Measurements from ENCODE around the gene MYO1D. TPM values are rescaled to one million over a fixed set of nuclear protein-coding genes. Genes with fewer than 3 reads are reported as not detected.

MYO1D gene
- total and polyA plus RNA-seq, 5 donors from 2014 or later = 1.5 to 8.2 (median 2.7) TPM

- peaks cover 4% of the 10 kb centered on the region for H3K36me3 Mint-ChIP-seq
- peaks cover 0 to 1% (median 0%) of the 10 kb centered on the region in 7 donors for H3K9me3 Mint-ChIP-seq
- no peaks in the 10 kb centered on the region for H3K36me3 ChIP-seq (ENCODE audit: control insufficient read depth, insufficient read depth, low read length)
- H3K27ac Mint-ChIP-seq = no peak overlapping the region
- H3K27ac ChIP-seq (ENCODE audit: insufficient read depth, low read length, poor library complexity, severe bottlenecking) = no peak overlapping the region
- no peaks in the 10 kb centered on the region for H3K27me3 ChIP-seq (ENCODE audit: control insufficient read depth, insufficient read depth, low read length)
- H3K9me3 ChIP-seq (ENCODE audit: control insufficient read depth in 2 of 2, low read length in 2 of 2) = no peaks in the 10 kb centered on the region
- H3K4me3 Mint-ChIP-seq = no peak overlapping the region
- H3K27me3 Mint-ChIP-seq = peaks cover 2% of the 10 kb centered on the region
- ATAC-seq (ENCODE audit: low read depth in 2 of 2) (no peak), DNase-seq (no peak)
- no peaks in the 10 kb centered on the region for H3K4me1 ChIP-seq (ENCODE audit: control insufficient read depth, insufficient read depth, low read length, poor library complexity, severe bottlenecking)
- H3K4me3 ChIP-seq (ENCODE audit: low read depth, low read length) = no peak overlapping the region
- peaks cover 0 to 4% (median 3%) of the 10 kb centered on the region in 4 donors for H3K4me1 Mint-ChIP-seq
Measured at GRCh38 chr17:32567511-32567910, 309.4 kb downstream of the MYO1D start.

DNA sequence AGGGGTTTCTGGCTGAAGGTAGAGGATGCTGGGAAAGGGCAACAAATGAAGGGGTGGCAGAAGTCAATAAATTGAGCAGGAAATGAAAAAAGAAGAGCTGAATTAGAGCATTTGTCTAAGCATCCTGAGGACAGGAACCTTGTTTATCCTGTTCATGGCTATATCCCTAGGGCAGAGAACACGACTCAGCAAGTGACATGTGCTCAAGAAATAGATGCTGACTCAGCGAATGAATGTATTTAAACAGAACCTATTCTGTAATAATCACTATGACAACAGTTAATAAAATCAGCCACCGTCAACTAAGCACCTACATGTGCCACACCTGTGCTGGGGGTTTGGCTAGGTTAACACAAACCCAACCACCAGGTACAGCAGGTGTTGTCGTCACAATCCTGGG, 309.8 kb downstream of the MYO1D start:
- DNase-seq = no peak
- no peak overlapping the region for H3K27ac ChIP-seq (ENCODE audit: insufficient read depth, low read length, poor library complexity, severe bottlenecking)
- H3K27me3 ChIP-seq (ENCODE audit: control insufficient read depth, insufficient read depth, low read length) = no peaks in the 10 kb centered on the region
- H3K4me3 ChIP-seq (ENCODE audit: low read depth, low read length) = no peak overlapping the region
- H3K4me3 Mint-ChIP-seq = no peak overlapping the region
- peaks cover 0 to 4% (median 2%) of the 10 kb centered on the region in 4 donors for H3K4me1 Mint-ChIP-seq
- H3K36me3 ChIP-seq (ENCODE audit: control insufficient read depth, insufficient read depth, low read length) = no peaks in the 10 kb centered on the region
- peak overlapping the region in 1 of 3 donors; percentile 6 for H3K27ac Mint-ChIP-seq
- no peaks in the 10 kb centered on the region for H3K4me1 ChIP-seq (ENCODE audit: control insufficient read depth, insufficient read depth, low read length, poor library complexity, severe bottlenecking)
- H3K9me3 Mint-ChIP-seq = peaks cover 0 to 1% (median 0%) of the 10 kb centered on the region in 7 donors
- H3K9me3 ChIP-seq (ENCODE audit: control insufficient read depth in 2 of 2, low read length in 2 of 2) = no peaks in the 10 kb centered on the region
- no peak for ATAC-seq (ENCODE audit: low read depth in 2 of 2)
- H3K36me3 Mint-ChIP-seq = peaks cover 4% of the 10 kb centered on the region
- H3K27me3 Mint-ChIP-seq = no peaks in the 10 kb centered on the region

GRCh38 chr17:32566303-32566702, 310.6 kb downstream of the MYO1D start:
- ATAC-seq (ENCODE audit: low read depth in 2 of 2) (no peak), DNase-seq (no peak)
- no peak overlapping the region for H3K27ac Mint-ChIP-seq
- no peaks in the 10 kb centered on the region for H3K27me3 Mint-ChIP-seq
- H3K4me1 ChIP-seq (ENCODE audit: control insufficient read depth, insufficient read depth, low read length, poor library complexity, severe bottlenecking) = no peaks in the 10 kb centered on the region
- no peaks in the 10 kb centered on the region for H3K36me3 ChIP-seq (ENCODE audit: control insufficient read depth, insufficient read depth, low read length)
- peaks cover 0 to 1% (median 0%) of the 10 kb centered on the region in 7 donors for H3K9me3 Mint-ChIP-seq
- H3K27me3 ChIP-seq (ENCODE audit: control insufficient read depth, insufficient read depth, low read length) = no peaks in the 10 kb centered on the region
- H3K27ac ChIP-seq (ENCODE audit: insufficient read depth, low read length, poor library complexity, severe bottlenecking) = no peak overlapping the region
- H3K36me3 Mint-ChIP-seq = peaks cover 4% of the 10 kb centered on the region
- no peak overlapping the region for H3K4me3 Mint-ChIP-seq
- no peaks in the 10 kb centered on the region for H3K9me3 ChIP-seq (ENCODE audit: control insufficient read depth in 2 of 2, low read length in 2 of 2)
- peaks cover 0 to 4% (median 2%) of the 10 kb centered on the region in 4 donors for H3K4me1 Mint-ChIP-seq
- no peak overlapping the region for H3K4me3 ChIP-seq (ENCODE audit: low read depth, low read length)

DNA sequence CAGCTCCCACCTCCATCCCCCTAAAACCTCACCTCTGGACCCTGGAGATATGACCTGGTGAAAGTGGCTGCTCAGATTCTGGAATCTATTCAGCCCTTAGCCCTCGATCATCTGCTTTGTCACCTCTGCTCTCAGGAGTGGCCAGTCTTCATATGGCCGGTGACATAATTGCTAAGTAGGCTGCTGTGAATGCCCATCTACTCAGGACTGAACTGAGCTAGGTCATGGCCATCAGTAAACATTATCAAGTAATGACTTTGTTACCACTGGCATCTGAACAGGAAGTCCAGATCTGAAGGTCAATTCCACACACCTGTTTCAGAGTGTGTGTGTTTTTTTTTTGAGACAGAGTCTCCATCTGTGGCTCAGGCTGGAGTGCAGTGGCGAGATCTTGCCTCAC, 311.5 kb downstream of the MYO1D start:
- peak overlapping the region in 1 of 3 donors; percentile 26 for H3K27ac Mint-ChIP-seq
- H3K4me3 Mint-ChIP-seq = no peak overlapping the region
- DNase-seq = no peak
- H3K27me3 ChIP-seq (ENCODE audit: control insufficient read depth, insufficient read depth, low read length) = no peaks in the 10 kb centered on the region
- no peak overlapping the region for H3K27ac ChIP-seq (ENCODE audit: insufficient read depth, low read length, poor library complexity, severe bottlenecking)
- H3K36me3 ChIP-seq (ENCODE audit: control insufficient read depth, insufficient read depth, low read length) = no peaks in the 10 kb centered on the region
- H3K4me1 ChIP-seq (ENCODE audit: control insufficient read depth, insufficient read depth, low read length, poor library complexity, severe bottlenecking) = no peaks in the 10 kb centered on the region
- ATAC-seq (ENCODE audit: low read depth in 2 of 2) = no peak
- no peaks in the 10 kb centered on the region for H3K9me3 Mint-ChIP-seq
- peaks cover 0 to 4% (median 1%) of the 10 kb centered on the region in 4 donors for H3K4me1 Mint-ChIP-seq
- H3K36me3 Mint-ChIP-seq = peaks cover 4% of the 10 kb centered on the region
- H3K4me3 ChIP-seq (ENCODE audit: low read depth, low read length) = no peak overlapping the region
- H3K9me3 ChIP-seq (ENCODE audit: control insufficient read depth in 2 of 2, low read length in 2 of 2) = no peaks in the 10 kb centered on the region
- no peaks in the 10 kb centered on the region for H3K27me3 Mint-ChIP-seq

GRCh38 chr17:32564325-32564724, 312.6 kb downstream of the MYO1D start:
- Histone ChIP-seq H3K27ac (ENCODE audit: insufficient read depth, low read length, poor library complexity, severe bottlenecking) (no peak overlapping the region), H3K9me3 (ENCODE audit: control insufficient read depth in 2 of 2, low read length in 2 of 2) (no peaks in the 10 kb centered on the region), H3K27me3 (ENCODE audit: control insufficient read depth, insufficient read depth, low read length) (no peaks in the 10 kb centered on the region), H3K36me3 (ENCODE audit: control insufficient read depth, insufficient read depth, low read length) (no peaks in the 10 kb centered on the region), H3K4me1 (ENCODE audit: control insufficient read depth, insufficient read depth, low read length, poor library complexity, severe bottlenecking) (no peaks in the 10 kb centered on the region), H3K4me3 (ENCODE audit: low read depth, low read length) (no peak overlapping the region)
- DNase-seq = no peak
- H3K36me3 Mint-ChIP-seq = peaks cover 4% of the 10 kb centered on the region
- H3K27me3 Mint-ChIP-seq = no peaks in the 10 kb centered on the region
- no peaks in the 10 kb centered on the region for H3K9me3 Mint-ChIP-seq
- ATAC-seq (ENCODE audit: low read depth in 2 of 2) = no peak
- H3K4me3 Mint-ChIP-seq = no peak overlapping the region
- peaks cover 0 to 4% (median 0%) of the 10 kb centered on the region in 4 donors for H3K4me1 Mint-ChIP-seq
- no peak overlapping the region for H3K27ac Mint-ChIP-seq

- H3K4me3 ChIP-seq (ENCODE audit: low read depth, low read length) = no peak overlapping the region
- no peak for DNase-seq
- no peaks in the 10 kb centered on the region for H3K9me3 ChIP-seq (ENCODE audit: control insufficient read depth in 2 of 2, low read length in 2 of 2)
- Mint-ChIP-seq H3K9me3 (no peaks in the 10 kb centered on the region), H3K27me3 (no peaks in the 10 kb centered on the region), H3K4me1 (peaks cover 2 to 4% (median 4%) of the 10 kb centered on the region in 4 donors), H3K4me3 (no peak overlapping the region), H3K36me3 (peaks cover 4% of the 10 kb centered on the region), H3K27ac (no peak overlapping the region)
- no peak overlapping the region for H3K27ac ChIP-seq (ENCODE audit: insufficient read depth, low read length, poor library complexity, severe bottlenecking)
- ATAC-seq (ENCODE audit: low read depth in 2 of 2) = no peak
- no peaks in the 10 kb centered on the region for H3K27me3 ChIP-seq (ENCODE audit: control insufficient read depth, insufficient read depth, low read length)
- H3K36me3 ChIP-seq (ENCODE audit: control insufficient read depth, insufficient read depth, low read length) = no peaks in the 10 kb centered on the region
- H3K4me1 ChIP-seq (ENCODE audit: control insufficient read depth, insufficient read depth, low read length, poor library complexity, severe bottlenecking) = peaks cover 3% of the 10 kb centered on the region
Measured at GRCh38 chr17:32563583-32563982, 313.3 kb downstream of the MYO1D start.

- Histone ChIP-seq H3K27ac (ENCODE audit: insufficient read depth, low read length, poor library complexity, severe bottlenecking) (no peak overlapping the region), H3K36me3 (ENCODE audit: control insufficient read depth, insufficient read depth, low read length) (no peaks in the 10 kb centered on the region), H3K4me3 (ENCODE audit: low read depth, low read length) (no peak overlapping the region), H3K9me3 (ENCODE audit: control insufficient read depth in 2 of 2, low read length in 2 of 2) (no peaks in the 10 kb centered on the region), H3K27me3 (ENCODE audit: control insufficient read depth, insufficient read depth, low read length) (no peaks in the 10 kb centered on the region), H3K4me1 (ENCODE audit: control insufficient read depth, insufficient read depth, low read length, poor library complexity, severe bottlenecking) (peaks cover 10% of the 10 kb centered on the region)
- Mint-ChIP-seq H3K9me3 (no peaks in the 10 kb centered on the region), H3K36me3 (no peaks in the 10 kb centered on the region), H3K27me3 (no peaks in the 10 kb centered on the region), H3K4me3 (no peak overlapping the region), H3K27ac (peak overlapping the region in 2 of 3 donors; percentile 48 to 62), H3K4me1 (peaks cover 0 to 11% (median 9%) of the 10 kb centered on the region in 4 donors)
- ATAC-seq (ENCODE audit: low read depth in 2 of 2) = peak in 1 of 2 donors; percentile 40
- no peak for DNase-seq
Measured at GRCh38 chr17:32558997-32559650, 317.8 kb downstream of the MYO1D start.
